Activated CD4-positive, alpha-beta T cell treated with anti-CD3 and anti-CD28 coated beads, Interleukin-2, amount 50 U/mL, for 4 hours (primary cell): Measurements from ENCODE around the gene CTNND2.

Source experiments
- DNase-seq, 2 experiments: peaks; one replicate each; pipeline ENCODE4 v3.0.0-alpha.2; 2020

Gene CTNND2, protein sequence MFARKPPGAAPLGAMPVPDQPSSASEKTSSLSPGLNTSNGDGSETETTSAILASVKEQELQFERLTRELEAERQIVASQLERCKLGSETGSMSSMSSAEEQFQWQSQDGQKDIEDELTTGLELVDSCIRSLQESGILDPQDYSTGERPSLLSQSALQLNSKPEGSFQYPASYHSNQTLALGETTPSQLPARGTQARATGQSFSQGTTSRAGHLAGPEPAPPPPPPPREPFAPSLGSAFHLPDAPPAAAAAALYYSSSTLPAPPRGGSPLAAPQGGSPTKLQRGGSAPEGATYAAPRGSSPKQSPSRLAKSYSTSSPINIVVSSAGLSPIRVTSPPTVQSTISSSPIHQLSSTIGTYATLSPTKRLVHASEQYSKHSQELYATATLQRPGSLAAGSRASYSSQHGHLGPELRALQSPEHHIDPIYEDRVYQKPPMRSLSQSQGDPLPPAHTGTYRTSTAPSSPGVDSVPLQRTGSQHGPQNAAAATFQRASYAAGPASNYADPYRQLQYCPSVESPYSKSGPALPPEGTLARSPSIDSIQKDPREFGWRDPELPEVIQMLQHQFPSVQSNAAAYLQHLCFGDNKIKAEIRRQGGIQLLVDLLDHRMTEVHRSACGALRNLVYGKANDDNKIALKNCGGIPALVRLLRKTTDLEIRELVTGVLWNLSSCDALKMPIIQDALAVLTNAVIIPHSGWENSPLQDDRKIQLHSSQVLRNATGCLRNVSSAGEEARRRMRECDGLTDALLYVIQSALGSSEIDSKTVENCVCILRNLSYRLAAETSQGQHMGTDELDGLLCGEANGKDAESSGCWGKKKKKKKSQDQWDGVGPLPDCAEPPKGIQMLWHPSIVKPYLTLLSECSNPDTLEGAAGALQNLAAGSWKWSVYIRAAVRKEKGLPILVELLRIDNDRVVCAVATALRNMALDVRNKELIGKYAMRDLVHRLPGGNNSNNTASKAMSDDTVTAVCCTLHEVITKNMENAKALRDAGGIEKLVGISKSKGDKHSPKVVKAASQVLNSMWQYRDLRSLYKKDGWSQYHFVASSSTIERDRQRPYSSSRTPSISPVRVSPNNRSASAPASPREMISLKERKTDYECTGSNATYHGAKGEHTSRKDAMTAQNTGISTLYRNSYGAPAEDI (N-terminal part only)

DNA sequence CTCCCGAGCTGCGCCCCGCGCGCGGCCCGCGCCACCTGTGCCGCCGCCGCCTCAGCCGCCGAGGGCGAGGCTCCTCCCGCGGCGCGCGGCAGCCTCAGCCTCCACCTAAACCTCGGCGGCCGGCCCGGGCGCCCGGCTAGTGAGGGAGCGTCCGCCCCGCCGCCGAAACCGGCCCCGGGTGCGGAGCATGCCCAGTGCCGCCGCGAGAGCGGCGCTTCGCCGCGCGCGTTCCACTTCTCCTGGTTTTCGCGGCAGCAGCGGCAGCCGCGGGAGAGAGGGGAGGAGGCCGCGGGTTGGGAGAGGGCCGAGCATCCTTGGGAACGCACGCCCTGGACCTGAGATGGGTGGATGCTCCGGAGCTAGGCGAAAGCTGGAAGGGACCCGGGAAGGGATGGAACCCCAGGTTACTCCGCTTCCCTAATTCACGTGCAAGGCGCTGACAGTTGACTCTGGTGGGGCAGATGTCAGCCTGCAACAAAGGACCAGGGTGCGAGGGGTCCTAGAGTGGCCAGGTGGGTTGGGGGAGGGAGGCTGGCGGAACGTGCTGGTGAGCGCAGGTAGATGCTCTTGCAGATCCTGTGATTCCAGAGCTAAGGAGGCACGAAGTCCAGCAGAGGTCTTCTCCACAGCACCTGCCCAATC, at the start of gene CTNND2:
Gene CTNND2 (minus strand): TSS at position 182 of the 642 bp plus-strand sequence. CDS start 593 bp downstream, outside the sequence.
- no peak for DNase-seq

DNA sequence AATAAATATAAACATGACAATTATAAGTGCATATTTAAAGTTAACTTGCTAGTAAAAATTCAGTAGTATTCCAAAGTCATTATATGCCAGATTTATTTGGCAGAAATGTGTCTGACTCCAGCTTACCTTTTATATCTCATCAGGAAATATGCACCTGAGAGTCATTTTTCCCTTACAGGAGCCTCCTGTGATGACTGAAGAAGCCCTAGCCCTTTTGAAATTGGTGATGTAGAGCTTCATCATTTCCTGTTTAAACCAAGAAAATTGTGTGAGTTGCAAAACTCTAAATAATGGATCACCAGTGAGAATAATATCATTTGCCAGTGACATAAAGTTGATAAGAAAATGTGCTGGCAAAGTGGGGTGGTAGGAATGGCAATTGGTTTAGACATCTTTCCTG, 42.1 kb upstream of the CTNND2 start:
- DNase-seq: no peak

DNA sequence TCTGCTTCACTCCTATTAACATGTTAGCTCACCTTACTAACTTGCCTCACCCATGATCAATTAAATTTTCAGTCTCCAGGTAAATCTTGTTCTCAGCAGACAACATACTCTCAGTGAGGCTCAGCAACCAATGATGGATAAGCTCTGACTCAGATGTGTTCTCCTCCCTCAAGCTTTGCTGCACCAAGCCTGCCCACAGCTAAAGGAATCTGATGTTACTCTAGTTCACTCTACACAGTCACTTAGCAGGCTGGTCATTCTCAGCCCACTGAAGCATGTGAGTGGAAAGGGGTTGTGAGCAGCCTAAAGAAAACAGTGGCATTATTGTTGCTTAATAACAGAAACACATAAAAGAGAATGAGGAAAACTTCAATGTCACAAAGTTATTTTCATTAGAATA, 37.3 kb upstream of the CTNND2 start:
- DNase-seq: no peak

DNA sequence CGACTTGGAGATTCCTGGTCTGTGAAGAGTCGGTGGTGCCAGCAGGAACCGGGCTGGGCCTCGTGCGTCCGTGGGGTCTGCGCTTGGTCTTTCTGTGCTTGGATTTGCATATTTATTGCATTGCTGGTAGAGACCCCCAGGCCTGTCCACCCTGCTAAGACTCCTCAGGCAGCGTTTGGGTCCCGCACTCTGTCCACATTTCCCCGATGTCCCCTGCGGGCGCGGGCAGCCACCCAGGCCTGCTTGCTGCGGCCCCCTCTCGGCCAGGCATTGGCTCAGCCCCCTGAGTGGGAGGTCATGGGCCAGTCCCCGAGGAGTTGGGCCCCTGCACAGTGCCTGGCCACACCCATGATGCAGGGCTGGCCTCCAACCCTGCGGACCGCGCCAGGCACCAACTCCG, 27.4 kb upstream of the CTNND2 start:
- no peak for DNase-seq

DNA sequence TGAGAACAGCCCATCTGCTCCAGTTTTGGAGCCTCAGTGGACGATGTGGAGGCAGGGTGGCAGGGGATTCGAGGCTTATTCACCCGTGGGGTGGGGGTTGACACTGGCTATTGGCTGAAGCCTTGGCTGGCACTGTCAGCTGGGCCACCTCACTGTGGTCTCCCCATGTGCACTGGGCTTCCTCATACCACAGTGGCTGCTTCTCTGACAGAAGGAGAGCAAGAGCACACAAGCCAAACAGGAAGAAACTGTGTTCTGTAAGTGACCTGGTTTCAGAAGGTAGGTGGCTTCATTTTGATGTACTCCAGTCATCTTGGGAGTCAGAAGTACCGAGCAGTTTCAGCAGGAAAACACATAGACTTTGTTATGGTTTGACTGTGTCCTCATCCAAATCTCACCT, 24.7 kb upstream of the CTNND2 start:
- DNase-seq: no peak

DNA sequence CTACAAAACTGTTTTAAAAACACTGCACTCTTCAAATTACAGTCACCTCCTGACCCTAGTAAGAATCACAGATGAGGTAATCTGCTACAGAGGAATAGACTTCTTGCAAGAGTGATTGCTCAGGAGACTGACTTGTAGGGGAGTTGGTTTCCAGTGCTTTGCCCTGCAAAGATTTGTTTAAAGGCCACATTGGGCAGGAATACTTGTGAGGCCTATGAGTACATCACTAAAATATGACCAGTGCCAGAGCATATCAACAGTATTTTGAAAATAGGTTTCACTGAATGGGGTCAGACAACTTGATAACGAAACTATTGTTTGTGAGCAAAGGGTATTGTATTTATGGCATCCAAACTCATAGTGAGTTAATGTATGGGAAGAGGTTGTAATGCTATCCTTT, 21.5 kb upstream of the CTNND2 start:
- no peak for DNase-seq

DNA sequence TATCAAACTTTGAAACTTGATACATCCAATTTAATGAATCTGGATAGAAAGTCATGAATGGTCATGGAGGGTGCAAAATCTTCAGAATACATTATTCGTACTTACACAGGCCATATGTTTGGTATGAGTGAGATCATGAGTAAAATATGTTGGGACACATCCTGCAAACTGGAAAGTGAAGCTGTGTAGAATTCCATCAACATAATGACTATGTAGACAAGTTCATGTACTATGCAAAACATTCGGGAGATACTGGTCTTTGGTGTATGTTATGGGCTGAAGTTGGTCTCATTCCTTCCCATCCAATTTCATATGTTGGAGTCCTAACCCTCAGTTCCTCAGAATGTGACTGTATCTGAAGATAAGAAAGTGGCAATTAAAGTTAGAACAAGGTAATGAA, 18.1 kb upstream of the CTNND2 start:
- no peak for DNase-seq

DNA sequence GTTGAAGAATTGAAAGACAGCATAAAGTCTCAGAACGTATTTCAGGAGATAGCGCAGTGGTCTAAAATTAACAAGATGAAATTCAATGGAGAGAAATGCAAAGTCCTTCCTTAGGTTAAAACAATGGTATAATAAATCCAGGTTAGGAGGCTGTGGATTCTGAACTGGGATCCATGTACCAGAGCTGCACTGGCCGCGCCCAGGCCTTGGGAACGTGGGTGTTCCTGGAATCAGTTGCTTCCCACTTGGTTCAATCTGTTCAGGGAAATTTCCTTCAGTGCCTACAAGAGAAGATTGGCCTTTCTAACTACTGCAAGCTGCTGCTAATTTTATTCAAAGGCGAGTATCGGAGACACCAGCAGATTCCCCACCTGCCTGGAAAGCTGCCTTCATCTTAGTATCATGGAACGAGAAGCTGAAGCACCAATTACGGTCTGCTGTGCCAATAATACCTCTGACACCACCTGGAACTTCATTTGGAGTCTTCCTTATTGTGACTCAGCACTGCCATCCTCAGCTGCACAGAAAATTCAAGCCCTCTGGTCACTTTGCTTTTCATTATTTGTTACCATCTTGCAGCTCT, 14.3 kb upstream of the CTNND2 start:
- DNase-seq: no peak

DNA sequence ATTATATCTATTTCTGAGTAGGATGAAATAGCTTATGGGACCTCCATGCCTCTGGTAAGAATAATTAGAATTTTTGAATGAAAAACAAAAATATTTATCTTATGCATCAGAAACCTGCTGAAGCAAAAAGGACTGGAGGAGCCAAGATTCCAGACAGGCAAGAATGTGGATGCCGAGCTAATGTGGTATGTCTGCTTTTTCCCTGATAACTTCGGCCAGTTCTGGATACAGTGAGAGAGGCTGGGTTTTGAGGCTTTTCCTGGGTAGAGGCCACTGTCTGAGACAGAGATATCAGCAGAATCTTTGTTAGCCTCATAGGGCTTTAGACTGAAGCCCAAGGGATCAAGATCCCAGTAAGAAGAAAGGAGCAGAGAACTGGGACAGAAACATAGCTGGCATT, 5.2 kb upstream of the CTNND2 start:
- no peak for DNase-seq

DNA sequence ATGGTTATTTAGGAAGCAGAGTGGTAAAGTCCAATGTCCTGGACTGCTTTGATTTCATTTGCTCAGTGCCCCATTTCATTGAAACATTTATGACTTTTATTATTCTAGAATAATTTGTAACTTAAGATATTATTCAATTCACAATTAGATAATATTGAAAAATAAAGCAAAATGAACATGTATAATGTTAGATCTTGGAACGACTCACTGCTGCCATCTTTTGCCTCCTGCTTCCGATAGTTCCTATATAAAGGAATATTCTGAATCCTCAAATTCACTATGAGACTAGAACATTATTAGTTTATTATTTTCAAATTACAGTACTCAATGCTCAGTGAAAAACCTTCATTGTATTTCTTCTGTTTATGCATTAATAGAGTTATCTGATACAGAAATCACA, 2.3 kb upstream of the CTNND2 start:
- DNase-seq: no peak

DNA sequence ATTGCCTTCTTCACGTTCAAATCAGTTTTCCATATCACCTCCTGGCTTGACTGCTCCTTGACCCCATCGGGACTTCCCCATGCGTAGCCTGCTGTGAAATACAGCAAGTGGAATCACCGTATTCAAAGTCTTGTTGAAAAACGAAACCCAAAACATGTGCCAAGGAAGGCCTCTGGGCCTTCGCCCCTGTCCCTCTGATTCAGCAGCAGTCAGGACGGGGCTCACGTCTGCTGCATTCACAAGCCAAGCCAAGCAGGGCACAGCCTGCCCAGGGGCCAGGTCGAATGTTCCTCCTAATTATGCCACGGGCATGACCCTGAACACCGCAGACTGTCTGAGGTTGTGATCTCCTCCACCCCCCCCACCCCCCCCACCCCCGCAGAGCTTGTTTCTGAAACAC, 960 bp upstream of the CTNND2 start:
- DNase-seq: no peak

DNA sequence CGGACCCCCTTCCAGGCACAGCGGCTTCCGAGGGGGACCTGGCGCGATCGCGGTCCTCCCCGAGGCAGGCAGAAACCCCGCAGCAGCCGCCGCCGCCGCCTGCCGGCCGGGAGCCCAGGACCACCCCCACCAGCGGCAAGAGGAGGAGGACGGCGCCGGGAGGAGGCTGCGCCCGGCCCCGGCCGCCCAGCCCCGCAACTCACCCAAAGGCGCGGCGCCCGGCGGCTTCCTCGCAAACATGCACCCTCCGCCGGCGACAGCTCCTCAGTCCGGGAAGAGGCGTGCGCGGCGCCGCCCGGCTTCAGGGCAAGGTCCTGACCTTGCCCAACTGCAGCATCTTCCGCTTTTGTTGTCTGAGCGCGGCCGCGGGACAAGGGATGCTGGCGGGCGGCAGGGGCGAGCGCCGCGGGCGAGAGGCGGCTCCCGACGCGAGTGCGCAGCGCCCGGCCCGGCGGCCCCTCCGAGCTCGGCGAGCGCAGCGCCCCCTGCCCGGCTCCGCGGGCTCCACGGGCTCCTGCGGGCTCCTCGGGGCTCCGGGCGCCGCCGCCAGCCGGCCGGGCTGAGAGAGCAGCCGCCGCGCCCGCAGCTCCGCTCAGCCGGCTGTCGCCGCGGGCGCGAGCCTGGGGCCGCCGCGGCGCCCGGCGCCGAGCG, 507 bp downstream of the CTNND2 start:
- no peak for DNase-seq

DNA sequence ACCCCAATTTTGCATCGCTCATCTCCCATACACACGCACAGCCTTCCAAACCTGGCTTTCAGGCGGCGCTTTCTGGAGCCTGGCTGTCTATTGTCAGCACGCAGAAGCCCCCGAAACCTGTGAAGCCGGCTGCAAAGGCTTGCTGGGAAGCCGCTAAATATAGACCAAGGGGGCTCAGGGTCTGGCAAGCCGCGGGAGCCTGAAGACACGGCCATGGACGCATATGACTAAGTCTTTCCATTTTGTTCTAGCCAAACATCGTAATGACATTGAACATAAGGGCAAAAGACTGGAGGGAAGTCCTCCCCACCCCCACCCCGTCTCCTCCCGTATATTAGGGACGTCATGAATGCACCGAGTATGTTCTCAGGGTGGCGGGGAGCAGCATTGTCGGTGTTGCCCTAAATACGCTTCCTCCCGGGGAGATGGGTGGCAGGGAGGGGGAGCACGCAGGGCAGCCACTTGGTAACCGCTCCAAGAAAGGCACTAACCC, 1.1 kb downstream of the CTNND2 start:
- DNase-seq: no peak

DNA sequence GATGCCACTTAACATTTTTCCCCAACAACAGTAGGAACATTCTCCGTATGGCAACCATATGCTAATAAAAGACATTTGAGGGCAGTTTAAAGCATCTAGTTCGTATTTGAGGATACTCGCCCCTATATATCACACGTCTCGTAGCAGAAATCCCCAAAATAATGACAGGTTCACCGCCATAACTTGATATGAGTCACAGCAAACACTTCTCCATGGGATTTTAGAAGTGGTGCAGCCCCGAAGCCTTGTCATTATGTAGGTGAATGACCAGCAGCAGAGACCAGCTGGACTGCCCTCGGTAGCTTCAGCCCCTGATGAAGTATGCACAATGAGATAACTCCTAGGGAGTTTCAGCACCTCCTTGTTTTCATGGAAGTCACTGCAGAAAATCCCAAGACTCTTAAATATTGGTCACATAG, 2.0 kb downstream of the CTNND2 start:
- no peak for DNase-seq

DNA sequence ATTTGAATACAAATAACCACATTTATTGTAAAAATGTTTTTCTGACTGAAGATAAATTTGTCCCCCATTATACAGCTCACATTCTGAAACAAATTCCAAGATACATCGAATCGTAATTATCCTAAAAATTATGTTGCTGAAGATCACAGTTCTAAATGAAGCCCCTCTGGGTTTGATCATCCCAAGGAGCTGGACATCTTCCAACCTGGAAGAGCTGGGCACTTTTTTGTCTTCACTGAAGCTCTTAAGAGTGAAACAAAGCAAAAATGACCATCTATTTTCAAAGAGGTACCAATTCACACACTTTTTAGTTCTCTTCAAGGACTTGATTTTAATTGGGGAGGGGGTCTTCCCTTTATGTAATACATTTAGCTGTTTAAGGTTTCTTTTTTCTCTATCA, 5.5 kb downstream of the CTNND2 start:
- DNase-seq: no peak

DNA sequence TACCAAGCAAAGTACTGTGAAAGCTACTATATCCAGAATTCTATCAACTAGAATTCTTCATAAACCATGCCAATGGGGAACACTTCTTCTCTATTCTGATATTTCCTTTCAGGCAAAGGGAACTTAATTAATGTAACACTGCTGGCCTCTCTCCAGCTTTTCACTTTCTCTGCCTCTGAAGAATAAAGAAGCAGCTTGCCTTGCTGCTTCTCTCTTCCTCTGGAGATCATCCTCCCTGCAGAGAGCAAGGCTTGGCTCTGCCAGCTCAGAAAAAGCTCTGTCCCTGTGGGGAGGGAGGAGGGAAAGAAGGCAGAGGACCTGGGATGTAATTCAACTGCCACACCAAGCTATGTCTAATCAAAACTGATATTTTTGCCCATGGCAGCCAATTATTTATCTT, 6.5 kb downstream of the CTNND2 start:
- DNase-seq: no peak

DNA sequence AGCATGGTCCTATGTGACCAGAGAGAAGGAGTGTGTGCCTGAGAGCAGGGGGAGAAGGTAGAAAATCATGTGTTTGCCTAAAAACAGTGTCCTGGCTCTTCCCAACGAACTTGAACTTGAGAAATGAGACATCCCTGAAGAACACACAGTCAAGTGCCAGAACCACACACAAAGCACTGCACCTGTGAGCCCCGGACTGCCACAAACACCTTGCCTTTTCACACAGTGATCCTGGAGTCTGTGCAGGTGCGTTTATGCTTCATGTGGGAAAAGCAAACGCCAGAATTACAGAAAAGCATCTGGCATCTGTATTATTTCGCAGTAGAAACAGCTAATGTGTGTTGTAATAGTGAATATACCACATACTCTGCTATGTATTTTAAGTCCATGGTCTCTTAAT, 9.3 kb downstream of the CTNND2 start:
- DNase-seq: no peak

DNA sequence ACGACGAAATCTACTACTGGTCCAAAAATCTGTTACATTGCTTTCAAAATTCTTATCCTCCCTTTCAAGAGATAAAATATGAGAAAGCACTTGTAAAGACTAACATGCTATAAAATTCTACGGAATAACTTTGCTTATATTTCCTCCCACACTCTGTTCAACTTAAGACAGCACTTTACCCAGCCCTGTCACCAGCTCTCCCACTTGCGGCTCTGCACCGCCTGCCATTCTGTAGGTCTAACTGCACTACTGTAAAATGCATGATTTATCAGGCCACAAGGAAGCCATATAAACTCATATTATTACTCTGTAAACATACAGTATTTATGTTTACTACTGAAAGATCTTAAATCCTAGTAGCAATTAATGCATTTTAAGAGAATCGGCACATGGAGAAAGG, 11.4 kb downstream of the CTNND2 start:
- DNase-seq: no peak

DNA sequence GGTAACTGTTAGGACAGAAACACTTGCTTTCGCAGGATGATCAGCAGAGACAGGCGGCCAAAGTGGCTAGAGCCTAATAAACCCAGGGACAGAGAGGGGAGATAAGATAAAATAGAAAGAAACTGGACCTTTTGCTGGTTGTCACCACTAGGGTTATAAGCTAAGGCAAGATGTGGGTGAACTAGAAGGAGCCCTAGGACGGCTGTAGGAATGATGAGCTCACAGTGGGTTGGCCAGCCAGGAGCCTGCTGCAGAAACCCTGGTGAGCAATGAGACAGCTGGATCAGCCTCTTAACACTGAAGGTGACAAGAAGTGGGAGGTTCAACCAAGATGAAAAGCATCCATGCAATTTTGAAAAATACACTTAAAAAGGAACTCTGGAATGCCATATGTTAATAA, 13.5 kb downstream of the CTNND2 start:
- DNase-seq: no peak

DNA sequence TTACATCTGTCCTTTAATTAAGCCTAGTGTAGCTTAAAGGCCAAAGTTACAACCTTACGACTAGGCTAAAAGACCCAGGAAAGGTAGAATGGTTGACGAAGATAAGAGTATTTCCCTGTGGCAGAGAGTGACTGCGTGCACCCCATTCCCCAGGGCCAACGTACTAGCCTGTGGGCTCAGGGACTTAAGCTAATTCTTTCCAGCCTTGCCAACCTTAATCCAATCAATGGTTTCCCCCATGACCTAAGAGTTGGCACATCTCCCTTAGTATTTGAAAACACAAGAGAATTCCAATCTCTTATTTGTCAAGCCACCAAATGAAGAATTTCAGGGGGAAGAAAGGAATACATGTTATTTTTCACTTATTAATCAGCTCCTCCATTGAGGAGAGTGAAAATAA, 16.0 kb downstream of the CTNND2 start:
- no peak for DNase-seq

DNA sequence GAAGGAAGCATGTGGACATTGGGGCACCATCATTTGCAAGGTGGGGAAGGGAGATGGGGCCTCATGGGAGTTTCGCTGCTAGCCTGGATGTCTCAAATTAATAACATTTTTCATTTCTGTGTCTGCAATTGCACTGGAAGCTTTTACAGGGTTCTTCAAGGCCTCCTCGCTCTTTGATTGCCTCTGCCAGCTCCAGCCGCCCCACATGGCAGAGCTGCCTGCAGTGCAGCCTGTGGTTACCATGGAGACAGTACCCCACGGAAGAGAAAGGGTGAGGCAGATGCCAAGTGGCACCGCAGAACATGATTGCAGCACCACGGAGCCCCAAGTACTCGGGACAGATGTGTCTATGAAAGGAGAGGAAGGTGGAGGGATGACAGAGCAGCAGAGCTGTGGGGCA, 25.4 kb downstream of the CTNND2 start:
- DNase-seq: no peak

DNA sequence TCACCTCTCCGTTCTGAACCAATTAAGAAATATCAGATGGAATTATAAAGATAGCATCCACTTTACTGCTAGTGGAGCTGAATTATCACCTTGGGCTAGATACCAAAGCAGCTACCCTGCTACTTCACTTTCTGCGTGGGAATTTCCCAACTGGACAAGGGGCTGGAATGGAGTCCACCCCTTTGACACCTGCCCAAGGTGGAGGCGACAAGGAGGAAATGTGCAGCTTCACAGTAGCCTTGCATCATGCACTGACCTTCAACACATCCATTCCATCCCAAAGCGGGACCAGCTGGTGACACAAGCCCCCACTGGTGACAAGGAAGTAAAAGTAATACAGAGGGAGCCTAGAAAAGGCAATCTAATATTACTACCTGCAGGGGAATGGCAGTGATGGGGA, 30.7 kb downstream of the CTNND2 start:
- no peak for DNase-seq
